DOHH2 (cell line): ENCODE data around the gene VPS51.

Source experiments
- EZH2phosphoT487 ChIP-seq: fragments of 200-600 bp; sonication (generic); IDR thresholded peaks from 2 replicates; pipeline ENCODE4 v1.6.1; 2017; ENCODE audit warnings: borderline replicate concordance, mild to moderate bottlenecking, antibody characterized with exemption, low read length, moderate library complexity, mixed read lengths
- TF ChIP-seq, protein P1 (sequence below): fragments of 200-600 bp; sonication (generic); IDR thresholded peaks from one replicate; pipeline ENCODE4 v1.5.1; 2014; ENCODE audit warnings: antibody characterized with exemption, mild to moderate bottlenecking, low read depth, low read length; ENCODE audit not compliant: poor library complexity, severe bottlenecking

DNA sequence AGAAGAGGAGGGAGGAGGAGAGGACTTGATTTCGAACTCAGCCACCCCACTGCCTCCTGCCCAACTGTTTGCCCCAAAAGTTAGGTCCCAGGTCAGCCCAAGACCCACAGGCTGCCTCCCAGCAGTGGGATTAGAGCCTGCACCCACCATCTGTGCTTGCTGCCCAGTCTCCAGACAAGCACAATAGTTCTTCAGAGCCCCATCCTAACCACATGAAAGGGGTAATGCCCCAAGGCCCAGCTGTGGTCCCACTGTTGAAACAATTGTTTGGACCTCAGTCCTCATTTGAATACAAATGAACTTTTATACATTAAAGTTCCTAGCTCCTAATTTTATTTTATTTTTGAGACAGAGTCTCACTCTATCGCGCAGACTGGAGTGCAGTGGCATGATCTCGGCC, 5.4 kb upstream of the VPS51 start:
- TF ChIP-seq, protein P1, sequence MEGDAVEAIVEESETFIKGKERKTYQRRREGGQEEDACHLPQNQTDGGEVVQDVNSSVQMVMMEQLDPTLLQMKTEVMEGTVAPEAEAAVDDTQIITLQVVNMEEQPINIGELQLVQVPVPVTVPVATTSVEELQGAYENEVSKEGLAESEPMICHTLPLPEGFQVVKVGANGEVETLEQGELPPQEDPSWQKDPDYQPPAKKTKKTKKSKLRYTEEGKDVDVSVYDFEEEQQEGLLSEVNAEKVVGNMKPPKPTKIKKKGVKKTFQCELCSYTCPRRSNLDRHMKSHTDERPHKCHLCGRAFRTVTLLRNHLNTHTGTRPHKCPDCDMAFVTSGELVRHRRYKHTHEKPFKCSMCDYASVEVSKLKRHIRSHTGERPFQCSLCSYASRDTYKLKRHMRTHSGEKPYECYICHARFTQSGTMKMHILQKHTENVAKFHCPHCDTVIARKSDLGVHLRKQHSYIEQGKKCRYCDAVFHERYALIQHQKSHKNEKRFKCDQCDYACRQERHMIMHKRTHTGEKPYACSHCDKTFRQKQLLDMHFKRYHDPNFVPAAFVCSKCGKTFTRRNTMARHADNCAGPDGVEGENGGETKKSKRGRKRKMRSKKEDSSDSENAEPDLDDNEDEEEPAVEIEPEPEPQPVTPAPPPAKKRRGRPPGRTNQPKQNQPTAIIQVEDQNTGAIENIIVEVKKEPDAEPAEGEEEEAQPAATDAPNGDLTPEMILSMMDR: no peak
- no peak for TF ChIP-seq EZH2phosphoT487
